ENCODE results near the gene ZIM2. TPM values are rescaled to one million over a fixed set of nuclear protein-coding genes. Genes with fewer than 3 reads are reported as not detected.

Gene ZIM2
- total and polyA plus RNA-seq, 10 of the 15 experiments (the other 5 are each of a cell fraction or from before 2014, with no cell fraction given), result not detected

DNA sequence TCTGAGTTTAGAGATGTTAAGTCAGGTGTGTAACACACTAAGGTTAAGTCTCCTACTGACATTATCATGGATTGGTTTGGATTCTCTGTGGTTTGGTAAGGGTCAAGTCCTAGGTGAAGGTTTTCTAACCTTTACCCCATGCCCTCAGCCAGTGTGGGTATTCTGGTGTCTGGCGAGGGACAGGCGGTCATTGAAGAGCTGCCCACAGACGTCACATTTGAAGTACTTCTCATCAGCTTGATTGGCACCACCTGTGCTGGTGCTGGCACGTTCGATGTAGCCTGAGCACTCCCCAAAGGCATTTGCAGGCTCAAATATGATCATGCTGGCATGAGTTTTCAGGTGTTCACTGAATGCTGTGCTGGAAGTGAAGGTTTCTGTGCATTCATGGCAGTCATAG, 27.0 kb downstream of the ZIM2 start:
- Histone ChIP-seq H3K27ac (ENCODE audit: control insufficient read depth, insufficient read depth) (no peak overlapping the region), H4K20me1 (ENCODE audit: control insufficient read depth, insufficient read depth) (no peaks in the 10 kb centered on the region), H3K9me3 (replicated peaks; ENCODE audit: control insufficient read depth, insufficient read depth, low read length) (no peaks in the 10 kb centered on the region; the same call in 2 of the 3 replicates), H3K27me3 (replicated peaks in 1 of 2; ENCODE audit: control insufficient read depth in 2 of 2, insufficient read depth in 2 of 2, low read length in 1 of 2) (no peaks in the 10 kb centered on the region), H3K4me3 (no peak overlapping the region), H2AFZ (ENCODE audit: control insufficient read depth, low read depth, low read length) (no peak overlapping the region), H3K4me2 (ENCODE audit: control insufficient read depth, insufficient read depth) (no peak overlapping the region), H3K9ac (ENCODE audit: control insufficient read depth, insufficient read depth, low read length) (no peak overlapping the region), H3K4me1 (ENCODE audit: control insufficient read depth, insufficient read depth, low read length) (no peaks in the 10 kb centered on the region), H3K36me3 (ENCODE audit: control insufficient read depth in 2 of 2, insufficient read depth in 2 of 2, low read length in 1 of 2) (no peaks in the 10 kb centered on the region), H3K79me2 (ENCODE audit: control insufficient read depth, insufficient read depth, low read length) (no peaks in the 10 kb centered on the region)
- DNase-seq (ENCODE audit: low read depth, low spot score) (no peak), FAIRE-seq (no peak), ATAC-seq (no peak)
- intact Hi-C loops (cut with micrococcal nuclease; ENCODE audit: unreplicated experiment), result no loop called here
- no peak for TF ChIP-seq TCF7 (IDR thresholded peaks at IDR 0.05; ENCODE audit: borderline replicate concordance)
- TF ChIP-seq GABPA (IDR thresholded peaks at IDR 0.05; ENCODE audit: low read depth), result no peak
- TF ChIP-seq NRF1 (conservative IDR thresholded peaks at IDR 0.05; ENCODE audit: low read depth, low read length), result no peak
- TF ChIP-seq SMARCA5 (IDR thresholded peaks at IDR 0.05), result no peak
- ChIA-PET SMC1A (ENCODE audit: uncharacterized antibody, unreplicated experiment) (no interaction called here), POLR2A (no interaction called here), RAD21 (ENCODE audit: unreplicated experiment) (no interaction called here), CTCF (no interaction called here)
- in situ Hi-C loops (cut with MboI), result no loop called here
- BruUV-seq (replicated peaks), result no TSS peak
- 20% methylated on average over 5 of the region's 5 CpGs for WGBS (ENCODE audit: insufficient coverage, insufficient replicate concordance, low lambda C conversion rate, missing lambda C conversion rate)

GRCh38 chr19:56811480-56811879, 29.0 kb downstream of the ZIM2 start:
- no peaks in the 10 kb centered on the region for H3K27me3 ChIP-seq (replicated peaks in 1 of 2; ENCODE audit: control insufficient read depth in 2 of 2, insufficient read depth in 2 of 2, low read length in 1 of 2)
- H3K27ac ChIP-seq (ENCODE audit: control insufficient read depth, insufficient read depth), result no peak overlapping the region
- H3K9me3 ChIP-seq (replicated peaks; ENCODE audit: control insufficient read depth, insufficient read depth, low read length), result no peaks in the 10 kb centered on the region; the same call in 2 of the 3 replicates
- ATAC-seq (no peak), DNase-seq (ENCODE audit: low read depth, low spot score) (no peak), FAIRE-seq (no peak)
- ChIA-PET SMC1A (ENCODE audit: uncharacterized antibody, unreplicated experiment) (no interaction called here), POLR2A (no interaction called here), CTCF (no interaction called here), RAD21 (ENCODE audit: unreplicated experiment) (no interaction called here)
- no peaks in the 10 kb centered on the region for H3K79me2 ChIP-seq (ENCODE audit: control insufficient read depth, insufficient read depth, low read length)
- no peak overlapping the region for H3K9ac ChIP-seq (ENCODE audit: control insufficient read depth, insufficient read depth, low read length)
- TF ChIP-seq, protein P1, sequence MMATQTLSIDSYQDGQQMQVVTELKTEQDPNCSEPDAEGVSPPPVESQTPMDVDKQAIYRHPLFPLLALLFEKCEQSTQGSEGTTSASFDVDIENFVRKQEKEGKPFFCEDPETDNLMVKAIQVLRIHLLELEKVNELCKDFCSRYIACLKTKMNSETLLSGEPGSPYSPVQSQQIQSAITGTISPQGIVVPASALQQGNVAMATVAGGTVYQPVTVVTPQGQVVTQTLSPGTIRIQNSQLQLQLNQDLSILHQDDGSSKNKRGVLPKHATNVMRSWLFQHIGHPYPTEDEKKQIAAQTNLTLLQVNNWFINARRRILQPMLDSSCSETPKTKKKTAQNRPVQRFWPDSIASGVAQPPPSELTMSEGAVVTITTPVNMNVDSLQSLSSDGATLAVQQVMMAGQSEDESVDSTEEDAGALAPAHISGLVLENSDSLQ (IDR thresholded peaks at IDR 0.05), result no peak
- TF ChIP-seq, protein P2, sequence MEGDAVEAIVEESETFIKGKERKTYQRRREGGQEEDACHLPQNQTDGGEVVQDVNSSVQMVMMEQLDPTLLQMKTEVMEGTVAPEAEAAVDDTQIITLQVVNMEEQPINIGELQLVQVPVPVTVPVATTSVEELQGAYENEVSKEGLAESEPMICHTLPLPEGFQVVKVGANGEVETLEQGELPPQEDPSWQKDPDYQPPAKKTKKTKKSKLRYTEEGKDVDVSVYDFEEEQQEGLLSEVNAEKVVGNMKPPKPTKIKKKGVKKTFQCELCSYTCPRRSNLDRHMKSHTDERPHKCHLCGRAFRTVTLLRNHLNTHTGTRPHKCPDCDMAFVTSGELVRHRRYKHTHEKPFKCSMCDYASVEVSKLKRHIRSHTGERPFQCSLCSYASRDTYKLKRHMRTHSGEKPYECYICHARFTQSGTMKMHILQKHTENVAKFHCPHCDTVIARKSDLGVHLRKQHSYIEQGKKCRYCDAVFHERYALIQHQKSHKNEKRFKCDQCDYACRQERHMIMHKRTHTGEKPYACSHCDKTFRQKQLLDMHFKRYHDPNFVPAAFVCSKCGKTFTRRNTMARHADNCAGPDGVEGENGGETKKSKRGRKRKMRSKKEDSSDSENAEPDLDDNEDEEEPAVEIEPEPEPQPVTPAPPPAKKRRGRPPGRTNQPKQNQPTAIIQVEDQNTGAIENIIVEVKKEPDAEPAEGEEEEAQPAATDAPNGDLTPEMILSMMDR (IDR thresholded peaks at IDR 0.05 in 2 of 3, conservative IDR thresholded peaks at IDR 0.05 in 1 of 3; ENCODE audit: control insufficient read depth in 2 of 3, extremely low read depth in 1 of 3, insufficient read depth in 1 of 3, low read depth in 3 of 3, low read length in 3 of 3), result no peak
- TF ChIP-seq, protein P3, sequence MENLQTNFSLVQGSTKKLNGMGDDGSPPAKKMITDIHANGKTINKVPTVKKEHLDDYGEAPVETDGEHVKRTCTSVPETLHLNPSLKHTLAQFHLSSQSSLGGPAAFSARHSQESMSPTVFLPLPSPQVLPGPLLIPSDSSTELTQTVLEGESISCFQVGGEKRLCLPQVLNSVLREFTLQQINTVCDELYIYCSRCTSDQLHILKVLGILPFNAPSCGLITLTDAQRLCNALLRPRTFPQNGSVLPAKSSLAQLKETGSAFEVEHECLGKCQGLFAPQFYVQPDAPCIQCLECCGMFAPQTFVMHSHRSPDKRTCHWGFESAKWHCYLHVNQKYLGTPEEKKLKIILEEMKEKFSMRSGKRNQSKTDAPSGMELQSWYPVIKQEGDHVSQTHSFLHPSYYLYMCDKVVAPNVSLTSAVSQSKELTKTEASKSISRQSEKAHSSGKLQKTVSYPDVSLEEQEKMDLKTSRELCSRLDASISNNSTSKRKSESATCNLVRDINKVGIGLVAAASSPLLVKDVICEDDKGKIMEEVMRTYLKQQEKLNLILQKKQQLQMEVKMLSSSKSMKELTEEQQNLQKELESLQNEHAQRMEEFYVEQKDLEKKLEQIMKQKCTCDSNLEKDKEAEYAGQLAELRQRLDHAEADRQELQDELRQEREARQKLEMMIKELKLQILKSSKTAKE (IDR thresholded peaks at IDR 0.05; ENCODE audit: low read depth, poor library complexity, severe bottlenecking), result no peak
- TF ChIP-seq EGR1 (IDR thresholded peaks at IDR 0.05; ENCODE audit: borderline replicate concordance in 1 of 2, low read depth in 2 of 2, low read length in 2 of 2) (no peak), NFXL1 (IDR thresholded peaks at IDR 0.05; ENCODE audit: borderline replicate concordance) (no peak)
- H2AFZ ChIP-seq (ENCODE audit: control insufficient read depth, low read depth, low read length), result no peak overlapping the region
- in situ Hi-C loops (cut with MboI), result no loop called here
- intact Hi-C loops (cut with micrococcal nuclease; ENCODE audit: unreplicated experiment), result no loop called here
- no peaks in the 10 kb centered on the region for H3K36me3 ChIP-seq (ENCODE audit: control insufficient read depth in 2 of 2, insufficient read depth in 2 of 2, low read length in 1 of 2)
- H3K4me2 ChIP-seq (ENCODE audit: control insufficient read depth, insufficient read depth), result no peak overlapping the region
- WGBS (ENCODE audit: insufficient coverage, insufficient replicate concordance, low lambda C conversion rate, missing lambda C conversion rate), result 35% methylated on average over 6 of the region's 6 CpGs
- no peaks in the 10 kb centered on the region for H4K20me1 ChIP-seq (ENCODE audit: control insufficient read depth, insufficient read depth)
- BruUV-seq (replicated peaks), result no TSS peak
- H3K4me1 ChIP-seq (ENCODE audit: control insufficient read depth, insufficient read depth, low read length), result no peaks in the 10 kb centered on the region
- no peak overlapping the region for H3K4me3 ChIP-seq
